GM12891 (cell line): Measurements from ENCODE around the gene RAB20.

Experiments used
- POLR2A ChIP-seq: IDR thresholded peaks from 2 replicates; pipeline ENCODE4 v1.6.1; 2011; ENCODE audit warnings: low read depth, low read length, control low read depth
- TAF1 ChIP-seq: IDR thresholded peaks from 2 replicates; pipeline ENCODE4 v1.6.1; 2011; ENCODE audit warnings: low read depth, low read length, control low read depth

DNA sequence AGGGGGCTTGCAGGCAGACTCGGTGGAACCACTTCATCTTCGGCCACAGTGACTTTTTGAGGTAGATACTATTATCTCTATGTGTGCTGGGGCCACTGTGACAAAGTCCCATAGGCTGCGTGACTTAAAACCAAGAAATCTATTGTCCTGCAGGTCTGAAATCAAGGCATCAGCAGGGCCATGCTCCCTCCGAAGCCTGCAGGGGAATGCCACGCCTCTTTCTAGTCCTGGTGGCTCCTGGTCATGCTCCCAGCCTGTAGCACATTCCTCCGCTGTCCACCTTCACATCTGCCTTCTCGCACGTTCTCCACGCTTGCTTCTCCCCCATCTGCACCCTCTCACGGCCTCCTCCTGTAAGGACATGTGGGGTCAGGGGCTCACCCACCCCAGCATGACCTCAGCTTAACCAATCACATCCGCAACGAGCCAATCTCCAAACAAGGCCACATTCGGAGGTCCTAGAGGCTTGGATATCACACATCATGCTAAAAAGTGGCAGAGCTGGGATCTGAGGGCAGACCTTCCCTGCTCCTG lies 21.0 kb upstream of the RAB20 start:
- no peak for TF ChIP-seq POLR2A
- no peak for TF ChIP-seq TAF1
